ENCODE results near the gene GPR153. TPM values are rescaled to one million over a fixed set of nuclear protein-coding genes. Genes with fewer than 3 reads are reported as not detected.
"Not testable (repeated sequence)": the region's sequence is repeated elsewhere in the genome, so short reads cannot be mapped to it uniquely, and the experiment has no call there.

The GPR153 gene
- 1 to 10 TPM; 5.8 to 6.8 (median 6.5) TPM for polyA plus RNA-seq (ENCODE audit: insufficient read length in 3 of 3)

GRCh38 chr1:6260961-6261614, at the start of gene GPR153:
Gene GPR153 (minus strand): TSS chr1:6261098. CDS start chr1:6254905, 6,193 bp downstream.
- no peak for DNase-seq (ENCODE audit: low read depth in 3 of 3, low spot score in 2 of 3)

GRCh38 chr1:6310116-6310848, 49.4 kb upstream of the GPR153 start:
- no peak for DNase-seq (ENCODE audit: low read depth in 3 of 3, low spot score in 2 of 3)

- DNase-seq (ENCODE audit: low read depth in 3 of 3, low spot score in 2 of 3) = no peak
Observed at GRCh38 chr1:6309564-6309963, 48.7 kb upstream of the GPR153 start.

- no peak for DNase-seq (ENCODE audit: low read depth in 3 of 3, low spot score in 2 of 3)
Observed at GRCh38 chr1:6308449-6308848, 47.6 kb upstream of the GPR153 start.

- DNase-seq (ENCODE audit: low read depth in 3 of 3, low spot score in 2 of 3) = not testable (repeated sequence)
Observed at GRCh38 chr1:6307682-6308081, 46.8 kb upstream of the GPR153 start.

- no peak for DNase-seq (ENCODE audit: low read depth in 3 of 3, low spot score in 2 of 3)
Observed at GRCh38 chr1:6307099-6307498, 46.2 kb upstream of the GPR153 start.

- DNase-seq (ENCODE audit: low read depth in 3 of 3, low spot score in 2 of 3) = no peak
Observed at GRCh38 chr1:6303397-6304012, 42.6 kb upstream of the GPR153 start.

- no peak for DNase-seq (ENCODE audit: low read depth in 3 of 3, low spot score in 2 of 3)
Observed at GRCh38 chr1:6302568-6302967, 41.7 kb upstream of the GPR153 start.

GRCh38 chr1:6301526-6301925, 40.6 kb upstream of the GPR153 start:
- no peak for DNase-seq (ENCODE audit: low read depth in 3 of 3, low spot score in 2 of 3)

- DNase-seq (ENCODE audit: low read depth in 3 of 3, low spot score in 2 of 3) = no peak
Observed at GRCh38 chr1:6300342-6301048, 39.6 kb upstream of the GPR153 start.

GRCh38 chr1:6299557-6300165, 38.8 kb upstream of the GPR153 start:
- no peak for DNase-seq (ENCODE audit: low read depth in 3 of 3, low spot score in 2 of 3)

- no peak for DNase-seq (ENCODE audit: low read depth in 3 of 3, low spot score in 2 of 3)
Observed at GRCh38 chr1:6298940-6299465, 38.1 kb upstream of the GPR153 start.

- DNase-seq (ENCODE audit: low read depth in 3 of 3, low spot score in 2 of 3) = no peak
Observed at GRCh38 chr1:6298530-6298929, 37.6 kb upstream of the GPR153 start.

GRCh38 chr1:6295910-6296309, 35.0 kb upstream of the GPR153 start:
- no peak for DNase-seq (ENCODE audit: low read depth in 3 of 3, low spot score in 2 of 3)

- no peak for DNase-seq (ENCODE audit: low read depth in 3 of 3, low spot score in 2 of 3)
Observed at GRCh38 chr1:6294890-6295556, 34.1 kb upstream of the GPR153 start.

GRCh38 chr1:6294080-6294889, 33.4 kb upstream of the GPR153 start:
- no peak for DNase-seq (ENCODE audit: low read depth in 3 of 3, low spot score in 2 of 3)

GRCh38 chr1:6292102-6292501, 31.2 kb upstream of the GPR153 start:
- no peak for DNase-seq (ENCODE audit: low read depth in 3 of 3, low spot score in 2 of 3)

- no peak for DNase-seq (ENCODE audit: low read depth in 3 of 3, low spot score in 2 of 3)
Observed at GRCh38 chr1:6288665-6289064, 27.8 kb upstream of the GPR153 start.

GRCh38 chr1:6288026-6288425, 27.1 kb upstream of the GPR153 start:
- DNase-seq (ENCODE audit: low read depth in 3 of 3, low spot score in 2 of 3) = no peak
